Suprapubic skin (tissue), 3 donors: ENCODE measurements around the gene NRP1.

Source experiments
- EP300 ChIP-seq: sonication (generic); formaldehyde crosslinking; IDR thresholded peaks from one replicate; pipeline ENCODE4 v1.6.1; 2017; ENCODE audit warnings: antibody characterized with exemption
- POLR2A ChIP-seq, 2 donors: fragments of 450-650 bp; IDR thresholded peaks; one replicate each; pipeline ENCODE4 v1.6.1; 2017; ENCODE audit warnings: antibody characterized with exemption in 2 of 2, mild to moderate bottlenecking in 2 of 2, moderate library complexity in 2 of 2
- TF ChIP-seq, protein P1 (sequence below), 2 donors: fragments of 200-600 bp in 1 of 2; fragments of 450-650 bp in 1 of 2; sonication (generic) in 1 of 2; IDR thresholded peaks; one replicate each; pipeline ENCODE4 v1.5.1; 2016 to 2019; ENCODE audit warnings: antibody characterized with exemption in 2 of 2, mild to moderate bottlenecking in 1 of 2, moderate library complexity in 1 of 2

DNA sequence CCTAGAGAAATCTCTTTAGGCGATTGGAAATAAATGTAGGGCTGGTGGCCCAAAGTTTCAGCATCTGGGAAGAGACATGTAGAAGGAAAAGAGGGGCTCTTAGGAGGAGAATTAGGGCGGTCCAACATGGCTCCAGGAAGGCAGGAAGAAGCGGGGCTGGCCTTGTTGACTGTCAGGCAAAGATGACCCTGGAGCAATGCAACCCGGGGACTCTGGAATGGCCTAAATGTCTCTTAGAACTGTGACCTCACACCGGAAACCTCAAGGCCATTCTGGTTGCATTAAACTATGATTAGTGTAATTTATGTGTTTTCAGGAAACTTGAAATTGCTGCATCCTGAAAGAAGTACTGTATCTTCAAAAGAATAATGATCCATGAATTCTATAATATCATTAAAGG, 66.8 kb downstream of the NRP1 start:
- TF ChIP-seq POLR2A (IDR thresholded peaks at IDR 0.05) (no peak), EP300 (no peak)
- TF ChIP-seq, protein P1, sequence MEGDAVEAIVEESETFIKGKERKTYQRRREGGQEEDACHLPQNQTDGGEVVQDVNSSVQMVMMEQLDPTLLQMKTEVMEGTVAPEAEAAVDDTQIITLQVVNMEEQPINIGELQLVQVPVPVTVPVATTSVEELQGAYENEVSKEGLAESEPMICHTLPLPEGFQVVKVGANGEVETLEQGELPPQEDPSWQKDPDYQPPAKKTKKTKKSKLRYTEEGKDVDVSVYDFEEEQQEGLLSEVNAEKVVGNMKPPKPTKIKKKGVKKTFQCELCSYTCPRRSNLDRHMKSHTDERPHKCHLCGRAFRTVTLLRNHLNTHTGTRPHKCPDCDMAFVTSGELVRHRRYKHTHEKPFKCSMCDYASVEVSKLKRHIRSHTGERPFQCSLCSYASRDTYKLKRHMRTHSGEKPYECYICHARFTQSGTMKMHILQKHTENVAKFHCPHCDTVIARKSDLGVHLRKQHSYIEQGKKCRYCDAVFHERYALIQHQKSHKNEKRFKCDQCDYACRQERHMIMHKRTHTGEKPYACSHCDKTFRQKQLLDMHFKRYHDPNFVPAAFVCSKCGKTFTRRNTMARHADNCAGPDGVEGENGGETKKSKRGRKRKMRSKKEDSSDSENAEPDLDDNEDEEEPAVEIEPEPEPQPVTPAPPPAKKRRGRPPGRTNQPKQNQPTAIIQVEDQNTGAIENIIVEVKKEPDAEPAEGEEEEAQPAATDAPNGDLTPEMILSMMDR (IDR thresholded peaks at IDR 0.05): no peak
